Tibial artery (tissue), 4 donors: ENCODE results near the gene TAF5L.

Source experiments
- DNase-seq, 2 donors: peaks; one replicate each; pipeline ENCODE4 v3.0.0-alpha.2; 2019
- H3K27ac ChIP-seq, 2 donors: fragments of 200-600 bp; sonication (generic) in 1 of 2; 1 replicate in 1 of 2; 2 replicates in 1 of 2; pipeline ENCODE4 v1.5.1; 2018 to 2019; ENCODE audit warnings: mild to moderate bottlenecking in 1 of 2
- H3K27me3 ChIP-seq, 2 donors: fragments of 200-600 bp; sonication (generic) in 1 of 2; one replicate each; pipeline versions ENCODE4 v1.5.1 to v1.6.0; 2016 to 2019
- H3K36me3 ChIP-seq, 3 donors: fragments of 200-600 bp; sonication (generic) in 2 of 3; one replicate each; pipeline ENCODE4 v1.5.1; 2016 to 2019; ENCODE audit warnings: mild to moderate bottlenecking in 2 of 3
- H3K4me1 ChIP-seq, 4 donors: fragments of 200-600 bp; sonication (generic) in 2 of 4; 1 replicate in 3 of 4; 2 replicates in 1 of 4; pipeline ENCODE4 v1.5.1; 2016 to 2019
- H3K4me3 ChIP-seq, 2 donors: fragments of 200-600 bp; sonication (generic) in 1 of 2; 1 replicate in 1 of 2; 2 replicates in 1 of 2; pipeline ENCODE4 v1.5.1; 2018 to 2019; ENCODE audit warnings: mild to moderate bottlenecking in 2 of 2
- H3K9me3 ChIP-seq, 3 donors: fragments of 200-600 bp; sonication (generic) in 1 of 3; one replicate each; pipeline ENCODE4 v1.5.1; 2016 to 2019
- CTCF ChIP-seq, 2 experiments: fragments of 200-600 bp in 1 of 2; fragments of 450-650 bp in 1 of 2; IDR thresholded peaks; one replicate each; pipeline ENCODE4 v1.5.1; 2017 to 2019; ENCODE audit warnings: antibody characterized with exemption in 2 of 2, mild to moderate bottlenecking in 1 of 2, moderate library complexity in 1 of 2
- intact Hi-C: fragments of 100-400 bp; cut with DNase I; formaldehyde crosslinking; loops from one replicate; pipeline ENCODE4 v1.15.0; 2023; ENCODE audit warnings: low total_unique reads

TAF5L gene

GRCh38 chr1:229619002-229619401 lies 6.9 kb downstream of the TAF5L start:
- no peaks in the 10 kb centered on the region for H3K27me3 ChIP-seq
- no peak overlapping the region for H3K4me3 ChIP-seq
- no peak for TF ChIP-seq CTCF (IDR thresholded peaks at IDR 0.05)
- intact Hi-C loops: no loop called here
- H3K27ac ChIP-seq: no peak overlapping the region
- peaks cover 0 to 3% (median 1%) of the 10 kb centered on the region in 3 donors for H3K36me3 ChIP-seq
- H3K4me1 ChIP-seq: peaks cover 0 to 80% (median 23%) of the 10 kb centered on the region in 4 donors
- no peak for DNase-seq
- H3K9me3 ChIP-seq: no peaks in the 10 kb centered on the region

GRCh38 chr1:229617351-229618100 lies 8.4 kb downstream of the TAF5L start:
- peaks cover 4 to 18% (median 16%) of the 10 kb centered on the region in 3 donors for H3K36me3 ChIP-seq
- no peak overlapping the region for H3K4me3 ChIP-seq
- no peak for DNase-seq
- H3K27ac ChIP-seq: no peak overlapping the region
- no peaks in the 10 kb centered on the region for H3K27me3 ChIP-seq
- TF ChIP-seq CTCF (IDR thresholded peaks at IDR 0.05): no peak
- peaks cover 0 to 69% (median 9%) of the 10 kb centered on the region in 4 donors for H3K4me1 ChIP-seq
- intact Hi-C loops: no loop called here
- no peaks in the 10 kb centered on the region for H3K9me3 ChIP-seq

- no peak overlapping the region for H3K4me3 ChIP-seq
- TF ChIP-seq CTCF (IDR thresholded peaks at IDR 0.05): no peak
- no peaks in the 10 kb centered on the region for H3K9me3 ChIP-seq
- DNase-seq: no peak
- H3K27ac ChIP-seq: no peak overlapping the region
- peaks cover 32 to 46% (median 42%) of the 10 kb centered on the region in 3 donors for H3K36me3 ChIP-seq
- no peaks in the 10 kb centered on the region for H3K27me3 ChIP-seq
- intact Hi-C loops: no loop called here
- peaks cover 0 to 41% (median 2%) of the 10 kb centered on the region in 4 donors for H3K4me1 ChIP-seq
Measured at GRCh38 chr1:229614701-229615100, 11.2 kb downstream of the TAF5L start.

- no peak overlapping the region for H3K27ac ChIP-seq
- H3K4me1 ChIP-seq: peaks cover 0 to 33% (median 0%) of the 10 kb centered on the region in 4 donors
- no peak for TF ChIP-seq CTCF (IDR thresholded peaks at IDR 0.05)
- H3K4me3 ChIP-seq: no peak overlapping the region
- H3K27me3 ChIP-seq: no peaks in the 10 kb centered on the region
- H3K9me3 ChIP-seq: no peaks in the 10 kb centered on the region
- no peak for DNase-seq
- intact Hi-C loops: no loop called here
- H3K36me3 ChIP-seq: peaks cover 40 to 53% (median 49%) of the 10 kb centered on the region in 3 donors
Measured at GRCh38 chr1:229613938-229614337, 12.0 kb downstream of the TAF5L start.

GRCh38 chr1:229608590-229608989 lies 17.3 kb downstream of the TAF5L start:
- Histone ChIP-seq H3K27me3 (no peaks in the 10 kb centered on the region), H3K36me3 (peaks cover 75 to 94% (median 87%) of the 10 kb centered on the region in 3 donors), H3K4me3 (no peak overlapping the region), H3K27ac (no peak overlapping the region), H3K9me3 (no peaks in the 10 kb centered on the region), H3K4me1 (no peaks in the 10 kb centered on the region)
- DNase-seq: no peak
- intact Hi-C loops: no loop called here
- TF ChIP-seq CTCF (IDR thresholded peaks at IDR 0.05): no peak
